GM19023 (cell line): ENCODE data around the gene LMF1.

Source experiments
- ATAC-seq: cut with Tn5 transposase; IDR thresholded peaks from one replicate; pipeline ENCODE4 v1.9.1; 2021; ENCODE audit warnings: mild to moderate bottlenecking, moderate library complexity; ENCODE audit not compliant: unreplicated experiment

LMF1 gene

GRCh38 chr16:1003391-1004347 is 32.9 kb upstream of the LMF1 start:
- no peak for ATAC-seq

- ATAC-seq, result no peak
These were observed 31.8 kb upstream of the LMF1 start for GRCh38 chr16:1002399-1003166.

GRCh38 chr16:1001096-1001495 is 30.3 kb upstream of the LMF1 start:
- no peak for ATAC-seq

- no peak for ATAC-seq
These were observed 29.8 kb upstream of the LMF1 start for GRCh38 chr16:1000608-1001007.

GRCh38 chr16:999677-1000076 is 28.9 kb upstream of the LMF1 start:
- ATAC-seq, result no peak

GRCh38 chr16:998615-999014 is 27.8 kb upstream of the LMF1 start:
- no peak for ATAC-seq

GRCh38 chr16:998211-998610 is 27.4 kb upstream of the LMF1 start:
- no peak for ATAC-seq

- no peak for ATAC-seq
These were observed 26.8 kb upstream of the LMF1 start for GRCh38 chr16:997440-998051.

GRCh38 chr16:996681-997080 is 25.9 kb upstream of the LMF1 start:
- no peak for ATAC-seq

GRCh38 chr16:995783-996182 is 25.0 kb upstream of the LMF1 start:
- ATAC-seq, result no peak

GRCh38 chr16:995087-995486 is 24.3 kb upstream of the LMF1 start:
- ATAC-seq, result no peak

- ATAC-seq, result no peak
These were observed 22.9 kb upstream of the LMF1 start for GRCh38 chr16:993731-994130.

- no peak for ATAC-seq
These were observed 21.0 kb upstream of the LMF1 start for GRCh38 chr16:991773-992172.

GRCh38 chr16:991345-991744 is 20.6 kb upstream of the LMF1 start:
- ATAC-seq, result no peak

GRCh38 chr16:990516-991291 is 19.9 kb upstream of the LMF1 start:
- no peak for ATAC-seq

GRCh38 chr16:989354-989814 is 18.6 kb upstream of the LMF1 start:
- no peak for ATAC-seq

- no peak for ATAC-seq
These were observed 17.9 kb upstream of the LMF1 start for GRCh38 chr16:988471-989353.

GRCh38 chr16:987906-988305 is 17.1 kb upstream of the LMF1 start:
- no peak for ATAC-seq

- ATAC-seq, result no peak
These were observed 16.3 kb upstream of the LMF1 start for GRCh38 chr16:986925-987582.
